HepG2 (cell line): ENCODE measurements around the gene SOX9. TPM values are rescaled to one million over a fixed set of nuclear protein-coding genes. Genes with fewer than 3 reads are reported as not detected.

Source experiments
- ARHGAP35 ChIP-seq: sonication (generic); formaldehyde crosslinking; IDR thresholded peaks from 2 replicates; pipeline ENCODE4 v1.9.0; 2022; ENCODE audit warnings: mild to moderate bottlenecking, inconsistent platforms, moderate library complexity, missing genetic modification reagents, borderline replicate concordance
- ARID4A ChIP-seq: sonication (generic); formaldehyde crosslinking; IDR thresholded peaks from 2 replicates; pipeline ENCODE4 v1.5.0; 2020; ENCODE audit warnings: mild to moderate bottlenecking, missing genetic modification reagents, borderline replicate concordance
- CREB1 ChIP-seq, 2 experiments: fragments of 450-650 bp in 1 of 2; IDR thresholded peaks; 2 replicates each; pipeline ENCODE4 v1.6.1; 2016 to 2017; ENCODE audit warnings: control low read depth in 1 of 2, mild to moderate bottlenecking in 1 of 2, missing compliant biosample characterization in 1 of 2, missing genetic modification characterization in 1 of 2
- DBP ChIP-seq: sonication (generic); formaldehyde crosslinking; IDR thresholded peaks from 2 replicates; pipeline ENCODE4 v1.4.0; 2020; ENCODE audit warnings: missing genetic modification reagents; ENCODE audit errors: not compliant biosample characterization
- ISL2 ChIP-seq: sonication (generic); formaldehyde crosslinking; IDR thresholded peaks from 2 replicates; pipeline ENCODE4 v1.5.0; 2020; ENCODE audit warnings: missing genetic modification reagents
- RAD21 ChIP-seq: fragments of 450-650 bp; formaldehyde crosslinking; IDR thresholded peaks from 2 replicates; pipeline ENCODE4 v1.5.0; 2020; ENCODE audit warnings: mild to moderate bottlenecking
- RBFOX2 ChIP-seq: fragments of 200-400 bp; formaldehyde crosslinking; IDR thresholded peaks from 2 replicates; pipeline ENCODE4 v1.6.1; 2017; ENCODE audit warnings: low read depth, mild to moderate bottlenecking, low read length
- TBX2 ChIP-seq: sonication (generic); formaldehyde crosslinking; IDR thresholded peaks from 2 replicates; pipeline ENCODE4 v1.5.0; 2020; ENCODE audit warnings: missing genetic modification reagents, mild to moderate bottlenecking, borderline replicate concordance
- ZNF101 ChIP-seq: sonication (generic); formaldehyde crosslinking; IDR thresholded peaks from 2 replicates; pipeline ENCODE4 v1.4.0; 2020; ENCODE audit warnings: mild to moderate bottlenecking, low read depth, missing genetic modification reagents, borderline replicate concordance
- ZNF30 ChIP-seq: sonication (generic); formaldehyde crosslinking; IDR thresholded peaks from 2 replicates; pipeline ENCODE4 v1.5.0; 2020; ENCODE audit warnings: mild to moderate bottlenecking, missing genetic modification reagents
- ZNF318 ChIP-seq: sonication (generic); formaldehyde crosslinking; IDR thresholded peaks from 2 replicates; pipeline ENCODE4 v1.4.0; 2020; ENCODE audit warnings: mild to moderate bottlenecking, missing genetic modification reagents
- ZNF629 ChIP-seq: sonication (generic); formaldehyde crosslinking; conservative IDR thresholded peaks from 2 replicates; pipeline ENCODE4 v1.5.0; 2020; ENCODE audit warnings: missing genetic modification reagents
- ZNF883 ChIP-seq: sonication (generic); formaldehyde crosslinking; IDR thresholded peaks from 2 replicates; pipeline ENCODE4 v1.5.1; 2020; ENCODE audit warnings: mild to moderate bottlenecking, missing genetic modification reagents; ENCODE audit errors: not compliant biosample characterization
- polyA plus RNA-seq, 8 experiments: library from polyadenylated mRNA; depleted of rRNA in 3 of 8; stranded (reverse) in 7 of 8; unstranded in 1 of 8; fragments of >200 nt; fragmentation: Illumina TruSeq in 4 of 8; extraction: Trizol in 4 of 8; gene quantifications; 2 replicates each; pipeline versions ENCODE4 v1.2.1 to v1.2.3, GENCODE V29; 2011 to 2016; ENCODE audit warnings: low read depth in 4 of 8, missing spikeins in 1 of 8, mixed read lengths in 1 of 8; ENCODE audit not compliant: insufficient read depth in 1 of 8
- total RNA-seq, 5 experiments: library from RNA; depleted of rRNA; stranded (reverse); fragments of >200 nt; fragmentation: Illumina TruSeq; extraction: Trizol; gene quantifications; 2 replicates each; pipeline ENCODE4 v1.2.3, GENCODE V29; 2016; ENCODE audit warnings: low read depth in 1 of 5

Gene SOX9
- total and polyA plus RNA-seq, 2 of the 13 experiments (the other 11 are each of a cell fraction or from before 2014, with no cell fraction given): 16.1 to 27.6 TPM

- TF ChIP-seq ZNF318 (CRISPR knock-in tag): 0 out of 2 replicates have a peak, but pooled peaks have one; percentile 57
- TF ChIP-seq TBX2 (CRISPR knock-in tag): peak; percentile 62; the same call in 1 of the 2 replicates
- TF ChIP-seq ZNF883 (CRISPR knock-in tag): peak; percentile 25
- TF ChIP-seq RBFOX2: peak; percentile 100
- no peak for TF ChIP-seq ZNF629 (CRISPR knock-in tag)
- TF ChIP-seq CREB1 (IDR thresholded peaks at IDR 0.05): no peak
- no peak for TF ChIP-seq CREB1 (CRISPR knock-in tag; IDR thresholded peaks at IDR 0.05)
- no peak for TF ChIP-seq ZNF30 (CRISPR knock-in tag)
- 0 out of 2 replicates have a peak, but pooled peaks have one; percentile 56 for TF ChIP-seq ZNF101 (CRISPR knock-in tag)
- TF ChIP-seq ISL2 (CRISPR knock-in tag): peak; percentile 47; the same call in 1 of the 2 replicates
- peak; percentile 34; the same call in 1 of the 2 replicates for TF ChIP-seq RAD21 (CRISPR knock-in tag)
- no peak for TF ChIP-seq DBP (CRISPR knock-in tag)
- TF ChIP-seq ARHGAP35: peak; percentile 88
- TF ChIP-seq ARID4A (CRISPR knock-in tag): peak; percentile 79
Observed at GRCh38 chr17:72121164-72122009, 567 bp downstream of the SOX9 start (continued).
